Dedifferentiated amniotic fluid mesenchymal stem cell (primary cell): ENCODE results near the gene HMGCS2.
A peak's percentile ranks its signal among the peaks of the same experiment; 100 is the strongest.

Experiments
- DNase-seq: peaks from one replicate; pipeline ENCODE4 v3.0.0-alpha.2; 2016; ENCODE audit errors: extremely low spot score

The HMGCS2 gene

DNA sequence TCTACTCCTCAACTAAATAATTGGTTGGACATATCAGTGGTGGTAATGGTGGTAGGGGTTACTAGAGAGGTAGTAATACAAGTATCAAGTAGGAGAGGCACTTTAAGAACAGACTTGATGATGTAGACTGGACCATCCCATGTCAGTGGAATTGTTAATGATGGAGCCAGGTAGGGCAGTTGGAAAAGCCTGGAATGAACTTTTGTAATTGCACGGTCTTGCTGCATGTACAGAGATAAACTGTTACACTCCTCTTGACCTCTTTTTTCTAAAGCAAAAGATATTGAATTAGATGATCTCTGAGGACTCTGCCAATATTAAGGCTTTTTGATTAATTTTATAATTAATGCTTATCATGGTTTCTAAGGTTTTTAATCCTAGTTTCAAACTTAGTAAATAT, 5.8 kb downstream of the HMGCS2 start:
- no peak for DNase-seq

GRCh38 chr1:119762409-119762808, 6.3 kb downstream of the HMGCS2 start:
- no peak for DNase-seq

- no peak for DNase-seq
These were observed 10.1 kb downstream of the HMGCS2 start for GRCh38 chr1:119758584-119758983.

DNA sequence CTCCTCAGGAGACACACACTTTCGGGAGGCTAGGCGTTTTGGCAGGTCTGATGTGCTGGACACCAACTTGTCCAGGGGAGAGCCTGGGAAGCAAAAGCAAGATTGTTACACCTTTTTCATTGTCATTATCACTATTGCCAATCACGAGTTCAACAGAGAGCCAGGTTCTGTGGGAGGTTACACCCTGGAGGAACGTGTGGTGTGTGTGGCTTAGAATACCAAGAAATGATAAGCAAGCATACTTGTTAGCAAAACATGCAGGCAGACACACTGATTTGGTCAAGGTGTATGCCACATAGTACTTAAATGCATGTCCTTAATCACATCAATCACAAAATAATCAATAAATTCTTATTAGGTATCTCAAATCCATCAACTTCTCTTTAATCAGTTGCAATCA, 16.1 kb downstream of the HMGCS2 start:
- DNase-seq, result no peak

DNA sequence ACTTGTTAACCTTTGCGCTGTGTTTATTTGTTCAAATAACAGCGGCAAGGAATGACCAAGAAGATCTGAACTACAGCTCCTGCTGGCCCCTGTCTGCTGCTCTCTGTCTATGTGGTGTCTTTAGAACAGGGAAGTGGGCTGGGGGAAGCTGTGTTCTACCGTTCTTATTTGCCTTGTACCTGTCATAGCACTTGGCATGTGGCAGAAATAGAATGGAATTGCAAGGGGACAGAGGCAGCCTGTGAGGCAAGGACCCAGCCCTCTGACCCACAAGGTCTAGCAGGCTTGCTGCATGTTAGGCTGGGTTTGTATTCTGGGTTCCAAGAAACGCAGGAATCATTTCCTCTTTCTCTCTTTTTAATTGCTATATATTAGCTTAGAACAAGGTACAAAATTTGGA, 20.7 kb downstream of the HMGCS2 start:
- DNase-seq, result no peak

- DNase-seq, result no peak
These were observed 21.3 kb downstream of the HMGCS2 start for GRCh38 chr1:119747451-119747850.

- no peak for DNase-seq
These were observed 23.7 kb downstream of the HMGCS2 start for GRCh38 chr1:119745034-119745433.

DNA sequence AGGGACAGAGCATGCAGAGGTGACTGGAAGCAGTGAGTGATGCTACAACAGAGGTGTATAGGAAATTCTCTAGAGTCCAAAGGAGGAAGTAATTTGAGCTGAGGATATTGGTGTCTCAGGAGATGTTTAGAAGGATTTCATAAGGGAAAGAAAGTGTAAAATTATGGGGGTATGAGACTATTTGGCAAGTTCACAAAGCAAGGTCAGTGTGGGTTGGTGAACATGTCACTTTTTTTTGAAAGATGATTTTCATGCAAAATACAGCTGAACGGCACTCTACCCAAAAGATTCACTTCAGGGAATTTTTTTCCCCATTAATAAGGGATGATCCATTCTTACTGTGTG, 24.1 kb downstream of the HMGCS2 start:
- DNase-seq, result no peak

- DNase-seq, result peak; percentile 42
These were observed 24.7 kb downstream of the HMGCS2 start for GRCh38 chr1:119743776-119744597.

- DNase-seq, result no peak
These were observed 25.4 kb downstream of the HMGCS2 start for GRCh38 chr1:119743308-119743707.

- no peak for DNase-seq
These were observed 26.0 kb downstream of the HMGCS2 start for GRCh38 chr1:119742677-119743076.

DNA sequence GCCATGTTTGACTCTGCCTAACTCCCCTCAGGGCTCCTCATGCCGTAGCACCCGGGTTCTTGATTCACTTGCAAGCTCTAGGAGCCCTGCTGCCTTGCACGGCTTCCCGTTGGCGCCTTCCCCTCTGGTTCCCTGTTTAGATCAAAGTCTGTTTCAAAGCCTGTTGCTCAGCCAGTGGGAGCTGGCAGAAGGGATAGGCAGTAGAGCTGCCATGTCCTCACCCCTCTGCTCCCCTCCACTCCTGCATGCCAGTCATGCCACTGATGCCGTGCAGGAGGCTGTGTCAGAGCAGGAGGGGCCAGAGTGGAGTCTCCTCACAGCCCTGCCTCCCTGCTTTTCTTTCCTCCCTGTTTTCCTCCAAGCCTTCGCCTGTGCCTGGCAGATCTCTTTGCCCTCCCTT, 26.5 kb downstream of the HMGCS2 start:
- peak; percentile 31 for DNase-seq

DNA sequence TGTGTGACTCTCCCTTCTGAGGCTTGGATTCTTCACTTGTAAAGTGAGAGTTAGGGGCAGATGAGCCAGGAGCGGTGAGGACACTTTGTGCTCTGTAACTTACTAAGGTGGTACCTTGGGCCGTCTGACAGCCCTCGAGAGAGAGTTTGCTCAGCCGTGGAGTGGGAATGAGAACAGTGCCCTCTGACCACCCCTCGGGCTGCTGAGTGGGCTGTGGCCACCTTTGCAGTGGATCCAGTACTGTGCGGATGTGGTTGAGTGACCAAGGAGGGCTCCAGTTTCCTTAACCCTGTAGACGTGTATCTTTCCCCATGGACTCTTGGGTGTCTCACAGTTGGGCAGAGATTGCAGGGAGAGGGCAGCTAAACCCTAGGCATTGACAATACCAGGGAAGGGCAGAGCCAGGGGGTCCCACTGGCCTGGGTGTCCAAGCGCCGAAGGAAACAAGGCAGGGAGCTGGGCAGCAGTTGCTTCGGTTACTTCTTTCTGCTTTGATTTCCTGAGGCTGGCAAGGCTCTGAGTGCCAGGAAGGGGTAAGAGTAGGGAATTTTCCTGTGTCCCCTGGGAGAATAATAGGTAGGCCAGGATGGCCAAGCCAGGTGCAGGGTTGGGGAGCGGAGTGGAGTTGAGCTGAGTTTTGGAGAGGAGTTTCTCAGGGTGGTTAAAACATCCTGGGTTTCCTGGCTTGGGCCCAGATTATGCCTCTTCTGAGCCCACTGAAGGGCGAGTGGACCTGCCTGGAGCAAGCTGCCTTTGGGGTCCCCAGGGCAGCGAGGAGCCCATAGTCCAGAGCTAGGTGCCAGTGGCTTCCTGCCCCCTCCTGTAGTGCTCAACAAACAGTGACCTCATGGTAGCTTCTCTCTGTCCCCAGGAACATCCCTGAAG, 27.6 kb downstream of the HMGCS2 start:
- no peak for DNase-seq

GRCh38 chr1:119740261-119740660, 28.4 kb downstream of the HMGCS2 start:
- no peak for DNase-seq

- DNase-seq, result no peak
These were observed 29.6 kb downstream of the HMGCS2 start for GRCh38 chr1:119739150-119739549.

GRCh38 chr1:119738100-119738720, 30.5 kb downstream of the HMGCS2 start:
- no peak for DNase-seq

GRCh38 chr1:119737040-119737682, 31.5 kb downstream of the HMGCS2 start:
- DNase-seq, result no peak

- no peak for DNase-seq
These were observed 32.1 kb downstream of the HMGCS2 start for GRCh38 chr1:119736649-119737039.

DNA sequence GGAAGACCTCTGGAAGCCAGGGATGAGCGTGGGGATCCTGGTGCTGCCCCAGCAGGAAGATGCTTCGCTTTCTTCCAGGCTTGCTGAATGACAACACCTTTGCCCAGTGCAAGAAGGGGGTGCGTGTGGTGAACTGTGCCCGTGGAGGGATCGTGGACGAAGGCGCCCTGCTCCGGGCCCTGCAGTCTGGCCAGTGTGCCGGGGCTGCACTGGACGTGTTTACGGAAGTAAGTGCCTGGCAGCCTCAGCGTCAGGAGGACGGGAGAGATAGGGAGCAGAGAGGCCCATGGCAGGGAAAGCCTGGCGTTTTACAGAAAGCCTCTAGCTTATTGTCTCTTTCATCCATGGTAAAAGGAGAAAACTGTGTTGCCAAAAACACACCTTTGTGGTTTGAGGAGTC, 33.5 kb downstream of the HMGCS2 start:
- DNase-seq, result no peak

DNA sequence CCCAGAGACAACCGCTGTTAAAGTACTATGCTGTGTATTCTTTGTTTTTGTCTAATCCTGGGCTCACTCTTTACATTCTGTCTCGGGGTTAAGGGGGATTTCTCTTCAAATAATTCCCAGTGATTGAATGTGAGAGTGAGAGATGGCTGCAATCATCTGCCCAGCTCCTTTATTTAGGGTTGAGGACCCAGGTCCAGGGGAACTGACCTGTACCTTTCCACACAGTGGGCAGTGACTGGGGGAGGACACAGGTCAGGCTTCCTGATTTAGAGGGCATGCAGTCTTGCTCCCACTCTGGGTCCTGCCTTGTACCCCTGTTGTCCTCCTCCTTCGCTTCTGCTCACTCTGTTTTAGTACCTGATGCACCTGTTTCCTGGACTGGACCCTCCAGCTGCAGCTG, 35.0 kb downstream of the HMGCS2 start:
- DNase-seq, result no peak

GRCh38 chr1:119732465-119733168, 36.1 kb downstream of the HMGCS2 start:
- no peak for DNase-seq
